Stimulated activated CD8-positive, alpha-beta memory T cell treated with anti-CD3 and anti-CD28 coated beads, Interleukin-4, amount 100 ng/mL, for 1 hour (primary cell): ENCODE measurements around the gene FYCO1.

Experiments
- DNase-seq, 2 donors: peaks; one replicate each; pipeline ENCODE4 v3.0.0-alpha.2; 2020; ENCODE audit warnings: low read depth in 2 of 2, low spot score in 1 of 2

FYCO1 gene

DNA sequence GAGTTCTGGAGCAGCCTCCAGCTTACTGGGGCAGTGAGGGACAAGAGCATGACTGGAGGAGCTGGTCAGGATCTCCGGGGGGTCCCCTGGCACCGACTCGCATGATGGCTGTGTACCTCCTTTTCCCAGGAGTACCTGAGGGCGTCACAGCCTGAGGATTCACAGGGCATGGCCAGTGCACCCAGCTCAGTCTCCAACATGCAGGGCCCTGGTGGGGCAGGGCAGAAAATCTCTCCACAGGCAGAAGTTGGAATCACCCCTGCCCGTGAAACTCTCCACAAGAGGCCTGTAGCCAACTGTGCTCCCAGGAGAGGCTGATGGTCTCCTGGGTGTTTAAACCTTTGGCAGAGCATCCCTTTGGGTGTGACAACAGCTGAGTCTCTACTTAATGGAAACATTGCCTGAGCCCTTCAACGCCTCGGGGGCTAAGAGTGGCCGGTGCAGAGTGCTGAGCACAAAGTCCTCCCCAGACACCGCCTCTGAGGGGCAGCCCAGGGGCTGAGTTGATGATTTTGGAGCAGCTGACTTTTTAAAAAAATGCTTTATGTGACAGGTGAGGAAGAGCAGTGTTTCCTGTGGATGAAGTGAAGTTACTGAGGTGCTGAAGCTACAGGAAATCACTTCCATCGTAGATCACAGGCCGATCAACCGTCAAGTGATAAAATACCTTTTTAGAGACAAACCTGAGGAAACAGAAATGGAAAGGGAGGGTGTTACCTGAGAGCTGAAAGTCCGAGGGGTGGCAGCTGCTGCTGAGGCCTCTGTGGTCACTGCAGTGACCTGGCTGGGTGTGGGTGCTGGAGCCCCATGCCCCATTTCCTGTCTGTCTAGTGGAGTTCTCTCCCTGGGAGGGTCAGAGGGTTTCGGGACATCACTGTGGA lies 74.2 kb downstream of the FYCO1 start:
- no peak for DNase-seq

DNA sequence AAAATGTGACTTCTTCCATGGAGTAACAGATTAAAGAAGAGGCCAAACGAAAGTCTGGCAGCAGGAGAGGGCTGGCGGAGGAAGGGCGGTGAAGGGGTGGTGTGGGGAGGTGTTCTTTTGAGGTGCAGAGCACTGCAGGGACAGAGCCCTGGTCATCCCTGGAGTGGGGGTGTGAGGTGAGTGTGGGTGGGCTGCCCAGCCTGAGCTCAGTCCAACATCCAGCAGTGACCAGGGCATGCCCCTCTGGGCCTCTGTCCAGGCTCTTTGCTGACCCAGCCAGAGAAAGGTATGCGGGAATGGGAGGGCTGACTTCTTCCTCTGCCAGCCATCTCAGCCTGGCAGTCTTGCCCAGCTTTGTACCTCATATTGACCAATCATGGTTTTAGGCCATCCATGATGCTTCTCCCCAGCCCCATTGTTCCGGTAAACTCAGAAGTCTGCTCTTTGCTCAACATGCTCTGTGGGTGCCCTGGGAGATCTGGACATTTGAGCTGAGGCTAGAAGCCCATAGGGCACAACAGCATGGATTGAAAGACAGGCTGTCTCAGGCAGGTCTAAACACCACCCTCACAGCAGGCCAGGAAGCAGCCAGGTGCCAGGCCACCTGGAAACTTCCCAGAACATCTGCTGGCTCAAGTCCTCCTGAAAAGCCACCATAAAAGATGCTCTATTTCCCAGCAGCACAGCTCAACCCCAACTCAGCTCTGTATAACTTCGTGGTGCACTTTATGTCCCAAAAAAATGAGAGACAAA lies 78.3 kb downstream of the FYCO1 start:
- no peak for DNase-seq

DNA sequence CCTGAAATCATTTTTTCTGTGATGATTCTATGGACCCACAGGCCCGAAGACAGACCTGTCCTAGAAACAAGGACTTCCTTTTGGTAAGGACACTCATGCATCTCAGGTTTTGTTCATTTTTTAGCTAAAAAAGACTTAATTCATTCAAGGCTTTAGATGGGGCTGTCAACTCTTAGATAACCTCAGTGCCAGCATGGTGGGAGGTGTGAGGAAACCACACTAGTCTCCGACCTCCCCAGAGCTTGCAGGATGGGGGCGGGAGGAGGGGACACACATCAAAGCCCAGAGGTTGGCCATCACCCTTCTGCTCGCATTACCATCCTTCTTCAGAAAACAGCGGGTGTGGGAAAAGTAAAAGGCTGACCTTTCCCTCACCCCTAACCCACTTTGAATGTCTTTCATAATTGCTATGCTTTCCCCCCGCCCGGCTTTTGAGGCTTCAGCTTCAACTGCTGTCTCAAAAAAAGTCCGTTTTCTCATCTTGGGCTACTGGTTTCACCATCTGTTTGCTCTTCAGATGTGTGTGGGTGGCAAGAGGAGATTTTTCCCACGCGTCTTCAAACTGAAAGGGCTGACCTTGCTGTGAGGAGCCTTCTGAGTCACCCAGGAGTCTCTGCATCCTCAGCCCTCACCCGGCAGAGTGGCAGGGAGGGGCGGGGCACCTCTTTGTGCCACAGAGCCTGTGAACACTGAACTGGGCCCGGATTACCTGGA lies 79.9 kb downstream of the FYCO1 start:
- DNase-seq, result peak; percentile 29 to 61

DNA sequence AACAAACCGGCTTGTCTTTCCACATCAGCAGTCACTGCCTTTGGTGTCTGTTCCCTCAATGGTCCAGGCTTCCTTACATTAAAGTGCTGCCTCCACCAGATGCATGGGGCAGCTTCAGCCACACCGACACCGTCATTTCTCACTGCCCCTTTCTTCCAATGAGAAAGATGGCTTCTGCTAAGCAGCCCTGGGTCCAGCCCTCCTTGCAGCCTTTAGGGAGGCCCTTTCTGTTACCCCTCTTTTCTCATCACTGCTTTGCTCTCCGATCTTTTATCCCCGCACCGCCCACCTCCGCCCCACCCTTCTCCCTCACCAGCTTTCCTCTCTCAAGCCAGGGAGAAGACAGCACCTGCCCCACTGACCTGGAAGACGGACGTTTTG lies 80.6 kb downstream of the FYCO1 start:
- DNase-seq, result no peak

DNA sequence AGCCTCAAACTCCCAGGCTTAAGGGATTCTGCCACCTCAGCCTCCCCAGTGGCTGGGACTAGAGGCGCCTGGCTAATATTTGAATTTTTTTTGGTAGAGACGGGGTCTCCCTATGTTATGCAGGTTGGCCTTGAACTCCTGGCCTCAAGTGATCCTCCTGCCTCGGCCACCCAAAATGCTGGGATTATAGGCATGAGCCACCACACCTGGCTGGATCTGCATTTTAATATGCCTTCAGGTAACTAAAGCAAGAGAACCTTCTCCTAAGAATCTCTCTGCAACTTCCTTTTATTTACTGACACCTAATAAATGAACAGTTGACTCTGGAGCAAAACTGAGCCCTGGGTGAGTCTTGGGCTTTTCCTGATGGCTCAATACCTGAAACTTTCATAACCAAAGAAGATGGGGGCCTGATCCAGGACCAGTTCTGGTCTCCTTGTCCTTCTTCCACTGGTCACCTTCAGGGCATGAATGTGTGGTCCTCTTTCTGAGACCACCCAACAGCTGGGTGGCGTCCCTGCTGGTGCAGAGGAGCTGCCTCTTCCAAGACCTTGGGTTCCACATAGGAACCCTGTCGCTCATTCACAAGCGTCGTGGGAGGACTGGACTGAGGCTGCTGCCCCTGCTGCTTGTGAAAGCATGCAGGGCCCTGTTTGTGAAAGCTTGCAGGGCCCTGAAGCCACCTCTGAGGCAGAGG lies 81.1 kb downstream of the FYCO1 start:
- no peak for DNase-seq

DNA sequence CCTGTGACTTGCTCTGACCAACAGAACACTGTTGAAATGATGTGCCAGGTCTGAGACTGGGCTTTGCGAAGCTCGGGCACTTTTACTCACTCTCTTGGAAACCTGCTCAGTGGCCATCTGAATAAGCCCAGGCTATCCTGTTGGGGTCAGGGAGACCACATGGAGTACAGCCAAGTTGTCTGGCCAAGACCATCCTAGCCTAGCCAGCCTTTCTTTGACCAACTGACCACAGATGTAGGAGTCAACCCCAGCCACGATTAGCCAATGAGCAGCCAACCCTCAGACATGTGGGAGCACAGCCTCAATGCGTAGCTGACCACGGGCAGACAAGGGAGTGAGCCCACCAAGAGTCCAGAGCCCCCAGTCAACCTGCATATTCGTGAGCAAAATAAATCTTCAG lies 83.2 kb downstream of the FYCO1 start:
- DNase-seq, result no peak

DNA sequence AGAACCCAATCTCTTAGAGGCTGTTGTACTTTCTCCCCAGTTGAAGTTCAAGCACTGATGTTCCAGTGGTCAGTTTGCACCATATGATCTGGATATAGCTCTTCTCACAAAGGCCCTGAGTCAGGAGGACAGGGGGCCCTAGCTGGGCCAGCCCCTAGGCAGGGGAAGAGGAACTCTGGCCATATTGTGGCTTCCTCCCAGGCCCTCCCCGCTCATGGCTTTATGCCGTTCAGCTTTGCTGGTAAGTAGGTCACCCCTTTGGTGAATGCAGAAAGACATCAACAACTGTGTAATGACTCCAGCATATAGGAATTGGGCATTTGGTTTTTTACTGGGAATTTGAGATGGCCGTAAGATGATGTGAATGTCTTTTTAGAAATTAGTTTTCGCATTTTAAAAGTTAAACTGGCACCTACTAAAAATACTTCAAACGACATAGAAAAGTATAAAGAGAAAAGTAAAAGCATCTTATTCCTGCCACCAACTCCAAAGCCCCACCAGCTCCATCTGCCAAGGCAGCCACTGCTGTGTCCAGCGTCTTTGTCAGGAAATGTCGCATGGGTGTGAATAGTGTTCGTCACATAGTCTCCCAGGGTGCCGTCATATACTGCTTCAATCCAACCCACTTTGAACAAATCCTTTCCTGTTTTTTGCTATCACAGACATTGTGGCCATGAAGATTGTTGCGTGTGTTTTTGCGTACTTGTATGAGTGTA lies 84.0 kb downstream of the FYCO1 start:
- no peak for DNase-seq

DNA sequence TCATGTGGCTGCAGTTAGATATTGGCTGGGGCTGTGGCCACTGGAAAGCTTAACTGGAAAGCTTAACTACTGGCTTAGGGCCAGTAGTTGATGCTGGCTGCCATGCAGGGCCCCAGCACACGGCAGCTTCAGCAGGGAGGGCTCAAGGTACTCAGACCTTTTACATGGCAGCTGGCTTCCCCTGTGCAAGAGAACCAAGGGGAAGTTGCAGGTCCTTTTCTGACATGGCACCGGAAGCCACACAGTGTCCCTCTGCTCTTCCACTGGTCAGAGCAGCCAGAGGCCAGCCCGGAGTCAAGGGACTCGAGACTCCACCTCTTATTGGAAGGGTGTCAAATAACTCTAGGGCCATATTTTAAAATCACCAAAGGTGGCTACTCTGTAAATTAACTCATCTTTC lies 84.7 kb downstream of the FYCO1 start:
- no peak for DNase-seq

DNA sequence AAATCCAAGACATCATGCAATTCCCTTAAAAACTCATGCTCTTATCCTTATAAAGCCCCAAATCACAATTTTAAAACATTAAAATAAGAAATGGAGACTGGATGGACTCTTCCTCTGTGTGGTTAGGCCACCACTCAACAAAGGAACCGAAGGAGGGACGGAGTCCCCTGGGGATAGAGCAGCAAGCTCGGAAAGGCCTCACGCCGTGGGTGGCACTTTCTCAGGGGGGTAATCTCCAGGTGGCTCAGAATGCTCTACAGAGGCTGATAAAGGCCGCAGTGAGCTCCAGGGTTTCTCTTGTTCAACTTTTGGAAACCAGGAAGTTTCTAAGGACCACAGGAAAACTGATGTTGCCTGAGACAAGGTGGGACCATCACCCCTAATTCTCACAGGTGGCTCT lies 86.1 kb downstream of the FYCO1 start:
- no peak for DNase-seq

DNA sequence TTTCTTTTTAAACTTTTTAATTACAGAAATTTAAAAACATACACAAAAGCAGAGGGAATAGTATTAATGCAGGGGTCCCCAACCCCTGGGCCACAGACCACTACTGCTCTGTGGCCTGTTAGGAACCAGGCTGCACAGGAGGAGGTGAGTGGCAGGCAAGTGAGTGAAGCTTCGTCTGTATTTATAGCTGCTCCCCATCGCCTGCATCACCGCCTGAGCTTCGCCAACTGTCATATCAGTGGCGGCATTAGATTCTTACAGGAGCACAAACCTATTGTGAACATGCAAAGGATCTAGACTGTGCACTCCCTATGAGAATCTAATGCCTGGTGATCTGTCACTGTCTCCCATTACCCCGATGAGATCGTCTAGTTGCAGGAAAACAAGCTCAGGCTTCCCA lies 86.9 kb downstream of the FYCO1 start:
- DNase-seq, result no peak

DNA sequence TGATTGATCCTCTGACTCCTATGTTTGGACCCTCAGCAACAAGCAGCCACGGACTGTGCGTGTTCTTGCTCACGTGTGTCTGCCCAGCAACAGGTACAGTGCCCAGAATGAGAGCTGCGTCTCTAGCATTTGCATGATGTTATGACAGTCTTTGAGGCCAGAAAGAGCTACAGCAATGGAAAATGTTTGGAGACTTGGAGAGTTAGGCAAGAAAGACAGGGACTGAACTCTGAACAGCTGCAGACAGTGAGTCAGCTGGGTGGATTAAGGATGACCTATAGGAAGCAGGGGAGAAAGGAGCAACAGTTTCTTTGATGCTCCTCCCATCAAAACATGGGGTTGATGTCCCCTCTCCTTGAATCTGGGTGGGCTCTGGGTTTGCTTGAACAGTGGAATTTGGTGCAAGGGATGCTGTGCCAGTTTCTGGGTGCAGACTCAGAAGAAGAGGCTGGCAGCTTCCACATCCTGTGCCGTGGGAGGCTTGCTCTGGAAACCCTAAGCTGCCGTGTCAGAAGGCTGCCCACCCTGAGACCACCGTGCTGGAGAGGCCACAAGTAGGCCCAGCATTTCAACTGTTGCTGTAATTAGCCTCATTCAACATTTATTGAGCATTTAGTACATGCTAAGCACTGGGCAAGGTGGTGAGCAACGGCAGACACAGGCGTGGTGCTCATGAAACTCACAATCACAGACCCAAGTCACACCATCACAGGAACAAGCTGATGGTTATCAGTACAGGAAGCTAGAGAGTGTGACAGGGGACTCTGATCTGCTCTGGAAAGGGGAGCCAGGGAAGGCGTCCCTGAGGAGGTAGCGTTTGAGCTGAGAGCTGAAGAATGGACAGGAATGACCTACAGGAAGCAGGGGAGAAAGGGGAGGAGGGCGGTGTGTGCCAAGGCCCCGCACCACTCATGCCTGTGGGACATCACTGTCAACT lies 87.6 kb downstream of the FYCO1 start:
- no peak for DNase-seq

DNA sequence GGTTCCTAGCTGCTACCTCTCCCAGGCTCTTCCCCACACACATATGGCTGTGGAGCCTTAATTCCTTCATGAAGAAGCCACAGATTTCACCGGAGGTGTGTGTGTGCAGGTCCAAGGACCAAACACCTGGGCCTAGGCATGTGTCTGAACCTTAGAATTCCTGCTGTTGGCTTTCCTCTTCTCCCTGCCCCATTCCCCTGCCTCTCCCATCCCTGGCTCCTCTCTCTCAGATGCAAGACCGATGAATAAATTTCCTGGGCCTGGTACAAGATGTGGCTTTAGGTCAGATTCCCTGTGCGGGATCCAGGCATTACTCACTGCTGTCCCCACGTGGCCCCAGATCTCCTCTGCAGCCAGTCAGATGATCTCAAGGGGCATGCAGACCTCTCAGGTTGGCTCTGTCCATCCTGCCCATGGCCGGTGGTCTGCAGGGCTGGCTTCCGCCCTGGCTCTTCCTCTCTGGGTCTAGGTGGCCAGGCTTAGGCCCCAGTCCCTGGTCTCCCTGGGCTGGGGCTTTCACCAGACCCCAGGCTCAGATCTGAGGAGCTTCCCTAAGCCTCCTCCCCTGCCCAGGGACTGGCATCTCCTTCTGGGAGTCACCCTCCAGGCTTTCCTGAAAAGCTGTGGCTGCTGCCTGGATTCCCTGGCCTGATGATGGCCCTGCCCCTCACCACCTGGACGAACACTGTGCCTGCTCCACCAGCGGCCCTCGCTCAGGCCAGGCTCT lies 88.8 kb downstream of the FYCO1 start:
- DNase-seq, result no peak

DNA sequence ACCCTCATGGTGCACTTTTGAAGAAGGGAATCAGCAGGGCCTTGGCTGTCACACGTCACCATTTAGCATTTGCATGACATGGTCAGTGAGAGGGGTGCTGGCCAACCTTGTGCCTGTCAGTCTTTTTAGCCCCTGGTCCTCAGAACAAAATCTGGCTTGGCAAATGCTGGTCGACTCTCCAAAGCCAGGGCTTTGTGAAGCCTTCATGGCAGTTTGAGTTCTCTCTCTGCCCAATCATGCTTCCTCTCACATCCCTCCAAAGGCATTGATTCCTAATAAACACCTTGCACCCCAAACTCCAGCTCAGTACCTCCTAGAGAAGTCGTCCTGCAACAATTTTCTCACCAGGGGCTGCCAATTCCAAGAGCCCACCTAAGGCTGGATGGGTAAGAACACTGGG lies 89.9 kb downstream of the FYCO1 start:
- no peak for DNase-seq

DNA sequence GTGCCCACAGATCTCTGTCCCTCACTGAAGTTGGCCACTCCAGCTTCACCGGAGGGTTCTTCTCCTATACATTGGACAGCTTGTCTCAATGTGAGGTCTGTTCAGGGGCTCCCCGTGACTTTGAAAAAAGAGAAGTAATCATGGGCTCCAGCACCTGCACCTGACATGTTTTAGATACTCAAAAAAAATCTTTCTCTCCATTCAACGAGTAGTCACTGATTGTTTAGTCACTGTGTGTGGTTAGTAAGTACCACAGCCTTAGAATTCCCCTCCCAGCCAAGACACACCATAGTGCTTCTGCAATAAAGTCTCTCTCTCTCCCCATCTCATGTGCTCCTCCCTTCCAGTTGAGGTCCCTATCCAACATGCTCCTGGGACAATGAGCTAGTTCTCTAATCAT lies 90.7 kb downstream of the FYCO1 start:
- no peak for DNase-seq

DNA sequence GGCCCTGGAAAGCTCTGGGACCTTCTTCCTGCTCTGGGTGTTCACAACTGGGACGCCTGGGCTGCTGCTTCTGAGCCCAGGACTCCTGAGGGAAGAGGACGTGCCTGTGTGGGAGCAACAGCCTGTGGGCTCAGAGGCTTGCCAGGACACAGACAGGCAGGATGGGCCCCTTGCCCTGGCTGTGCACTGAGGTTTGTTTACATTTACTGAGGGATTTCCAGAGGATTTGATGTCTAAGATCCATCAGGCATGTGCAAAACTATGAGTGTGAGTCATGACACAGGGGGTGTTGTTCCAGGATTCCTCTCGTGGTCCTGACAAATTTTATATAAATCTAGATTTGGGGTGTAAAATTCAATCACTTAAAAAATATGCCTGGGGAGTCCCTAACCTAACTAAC lies 98.7 kb downstream of the FYCO1 start:
- no peak for DNase-seq

DNA sequence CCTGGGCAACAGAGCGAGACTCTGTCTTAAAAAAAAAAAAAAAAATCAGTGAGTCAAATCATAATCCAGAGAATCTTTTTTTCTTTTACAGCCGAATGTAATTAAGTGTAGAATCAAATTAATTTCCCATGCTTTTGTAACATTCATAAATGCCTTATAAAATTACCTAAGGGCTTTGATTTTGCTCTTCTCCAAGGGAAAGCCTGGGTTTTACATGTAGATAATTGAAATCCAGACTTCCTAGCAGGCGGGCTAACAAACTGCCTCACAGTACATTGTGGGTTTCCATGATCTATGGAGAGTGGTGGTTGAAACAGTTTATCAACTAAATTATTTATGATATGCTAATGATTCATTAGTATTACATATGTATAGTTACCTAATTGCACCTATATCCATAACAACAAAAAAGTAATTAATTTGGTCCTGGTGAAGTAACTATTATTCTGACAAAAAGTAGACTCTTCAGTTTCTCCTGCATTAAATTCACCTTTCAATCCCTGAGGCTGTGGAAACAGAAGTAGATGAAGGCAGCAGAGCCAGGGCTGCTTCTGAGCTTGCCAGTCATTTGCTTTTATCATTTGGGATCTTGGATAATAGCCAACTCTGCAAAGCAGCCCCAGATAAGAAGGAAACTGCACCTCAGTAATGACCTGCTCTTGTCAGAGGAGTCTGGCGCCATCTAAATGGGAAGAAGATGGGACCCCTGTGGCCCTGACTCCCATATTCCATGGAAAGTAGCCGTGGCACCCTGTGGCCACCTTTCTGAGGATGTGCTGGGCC lies 99.7 kb downstream of the FYCO1 start:
- no peak for DNase-seq

DNA sequence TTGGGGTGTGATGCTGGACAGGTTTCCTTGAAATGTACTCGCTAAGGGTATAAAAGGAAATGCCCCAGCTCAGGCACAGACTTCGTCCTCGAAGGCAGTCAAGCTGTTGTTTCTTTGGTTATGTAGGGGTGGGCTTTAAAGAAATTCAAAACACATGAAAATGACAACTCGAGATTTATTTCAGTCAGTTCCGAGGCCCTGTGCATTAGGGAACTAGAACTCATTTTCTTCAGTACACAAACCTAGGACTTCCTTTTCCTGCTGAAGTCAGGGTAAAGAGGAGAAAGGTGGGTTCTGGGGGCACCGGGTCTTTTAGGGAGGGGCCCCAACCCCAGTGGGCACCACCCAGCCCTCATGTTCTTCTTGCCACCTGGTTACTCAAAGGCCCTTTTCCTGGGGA lies 101.6 kb downstream of the FYCO1 start:
- no peak for DNase-seq

DNA sequence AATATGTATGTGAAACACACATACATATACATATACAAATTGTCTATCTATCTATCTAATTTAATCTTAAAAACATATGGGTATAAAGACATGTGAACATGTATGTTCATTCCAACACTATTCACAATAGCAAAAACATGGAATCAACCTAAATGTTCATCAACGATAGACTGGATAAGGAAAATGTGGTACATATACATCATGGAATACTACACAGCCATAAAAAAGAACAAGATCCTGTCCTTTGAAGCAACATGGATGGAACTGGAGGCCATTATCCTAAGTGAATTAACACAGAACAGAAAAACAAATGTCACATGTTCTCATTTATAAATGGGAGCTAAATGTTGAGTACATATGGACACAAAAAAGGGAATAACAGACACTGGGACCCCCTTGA lies 103.5 kb downstream of the FYCO1 start:
- no peak for DNase-seq
